Activated T-cell treated with anti-CD3 and anti-CD28 coated beads, Interleukin-2, amount 50 U/mL, for 4 hours (primary cell): ENCODE data around the gene GPBP1L1. TPM values are rescaled to one million over a fixed set of nuclear protein-coding genes. Genes with fewer than 3 reads are reported as not detected.

Experiments
- total RNA-seq, 3 donors: library from RNA; stranded (reverse); gene quantifications; one replicate each; pipeline ENCODE4 v1.2.1, GENCODE V29; 2021

The GPBP1L1 gene
- total RNA-seq, 3 donors from 2014 or later = 76.0 to 95.6 (median 93.2) TPM

Other genes starting within 250 kb of the GPBP1L1 start
- 1 to 10 TPM; 2.0 to 2.5 (median 2.3) TPM for gene TESK2, start 195.4 kb downstream of the GPBP1L1 start, total RNA-seq
- 1 to 10 TPM; 1.3 to 1.9 (median 1.7) TPM for gene CCDC163, start 186.5 kb downstream of the GPBP1L1 start, total RNA-seq
- 10 to 100 TPM in 1 of 3 donors, 1 to 10 TPM in 2; 6.7 to 10.6 (median 9.7) TPM for gene MMACHC, start 186.2 kb downstream of the GPBP1L1 start, total RNA-seq
- 100 to 1,000 TPM; 820 to 951 (median 896) TPM for gene PRDX1, start 164.6 kb downstream of the GPBP1L1 start, total RNA-seq
- gene AKR1A1, start 135.7 kb downstream of the GPBP1L1 start, total RNA-seq = 100 to 1,000 TPM; 231 to 243 (median 243) TPM
- 100 to 1,000 TPM; 243 to 271 (median 268) TPM for gene NASP, start 102.5 kb downstream of the GPBP1L1 start, total RNA-seq
- gene CCDC17, start 62.5 kb downstream of the GPBP1L1 start, total RNA-seq = 1 to 10 TPM; 1.1 to 2.3 (median 1.6) TPM
- gene TMEM69, start 1.6 kb upstream of the GPBP1L1 start, total RNA-seq = 10 to 100 TPM; 38.1 to 42.9 (median 40.6) TPM
- gene IPP, start 64.1 kb upstream of the GPBP1L1 start, total RNA-seq = 10 to 100 TPM; 11.3 to 11.7 (median 11.6) TPM
- 10 to 100 TPM; 15.7 to 19.3 (median 17.6) TPM for gene MAST2, start 117.1 kb upstream of the GPBP1L1 start, total RNA-seq